HL-60 (cell line): ENCODE results near the gene LRP5.

Source experiments
- DNase-seq, 2 experiments: peaks; one replicate each; pipeline ENCODE4 v3.0.0-alpha.2; 2010 to 2020; ENCODE audit warnings: low read depth in 1 of 2, low spot score in 1 of 2
- H3K27ac ChIP-seq: fragments of 250-450 bp; sonication (Bioruptor Pico); replicated peaks from 2 replicates; pipeline ENCODE4 v1.5.1; 2020; ENCODE audit warnings: mild to moderate bottlenecking, moderate library complexity
- H3K27me3 ChIP-seq: fragments of 250-450 bp; sonication (Bioruptor Pico); 2 replicates; pipeline ENCODE4 v1.5.1; 2021; ENCODE audit warnings: mild to moderate bottlenecking, moderate library complexity; ENCODE audit not compliant: insufficient read depth, poor library complexity, severe bottlenecking
- H3K4me3 ChIP-seq: replicated peaks from 2 replicates; pipeline ENCODE4 v1.5.1; 2011; ENCODE audit warnings: mild to moderate bottlenecking, control low read depth, low read length; ENCODE audit not compliant: insufficient read depth
- CTCF ChIP-seq: IDR thresholded peaks from one replicate; pipeline ENCODE4 v1.5.1; 2011; ENCODE audit warnings: low read length, control low read depth, inconsistent platforms; ENCODE audit not compliant: insufficient read depth
- GABPA ChIP-seq: IDR thresholded peaks from 2 replicates; pipeline ENCODE4 v1.6.1; 2012; ENCODE audit warnings: low read depth
- POLR2AphosphoS5 ChIP-seq: IDR thresholded peaks from 2 replicates; pipeline ENCODE4 v1.6.1; 2012; ENCODE audit warnings: low read depth
- REST ChIP-seq: IDR thresholded peaks from 2 replicates; pipeline ENCODE4 v1.6.1; 2012; ENCODE audit warnings: low read depth; ENCODE audit not compliant: insufficient replicate concordance
- SPI1 ChIP-seq: IDR thresholded peaks from 2 replicates; pipeline ENCODE4 v1.6.1; 2012; ENCODE audit warnings: low read depth, mild to moderate bottlenecking, borderline replicate concordance

The LRP5 gene

GRCh38 chr11:68264741-68265540, 47.5 kb upstream of the LRP5 start:
- no peak overlapping the region for H3K4me3 ChIP-seq
- H3K27me3 ChIP-seq, result no peaks in the 10 kb centered on the region
- TF ChIP-seq GABPA, result no peak
- TF ChIP-seq CTCF, result no peak
- TF ChIP-seq REST, result no peak
- no peak for TF ChIP-seq POLR2AphosphoS5
- TF ChIP-seq SPI1, result no peak
- no peak overlapping the region for H3K27ac ChIP-seq
- no peak for DNase-seq

- DNase-seq, result no peak
- no peak for TF ChIP-seq CTCF
- no peak for TF ChIP-seq POLR2AphosphoS5
- TF ChIP-seq REST, result no peak
- no peak for TF ChIP-seq GABPA
- TF ChIP-seq SPI1, result no peak
- H3K27ac ChIP-seq, result no peak overlapping the region
- H3K4me3 ChIP-seq, result no peak overlapping the region
- no peaks in the 10 kb centered on the region for H3K27me3 ChIP-seq
Measured at GRCh38 chr11:68266121-68266891, 46.1 kb upstream of the LRP5 start.

- Histone ChIP-seq H3K27me3 (no peaks in the 10 kb centered on the region), H3K27ac (no peak overlapping the region), H3K4me3 (no peak overlapping the region)
- TF ChIP-seq REST (no peak), SPI1 (no peak), CTCF (no peak), GABPA (no peak), POLR2AphosphoS5 (no peak)
- DNase-seq, result peak in 1 of 2 experiments; percentile 38
Measured at GRCh38 chr11:68266936-68267880, 45.2 kb upstream of the LRP5 start.
